GM12878 (cell line): Measurements from ENCODE around the gene BTBD9.

Source experiments
- CREB1 ChIP-seq: IDR thresholded peaks from 2 replicates; pipeline ENCODE4 v1.6.1; 2012; ENCODE audit warnings: low read depth, mild to moderate bottlenecking, inconsistent platforms
- CTCF ChIP-seq, 3 experiments: IDR thresholded peaks in 2 of 3; conservative IDR thresholded peaks in 1 of 3; 2 replicates each; pipeline ENCODE4 v1.5.1; 2011; ENCODE audit warnings: low read depth in 3 of 3, low read length in 3 of 3, mild to moderate bottlenecking in 3 of 3, control low read depth in 2 of 3, moderate library complexity in 2 of 3, inconsistent platforms in 1 of 3, mixed read lengths in 1 of 3; ENCODE audit not compliant: control insufficient read depth in 2 of 3, insufficient read depth in 1 of 3; ENCODE audit errors: extremely low read depth in 1 of 3
- MEF2A ChIP-seq: IDR thresholded peaks from 2 replicates; pipeline ENCODE4 v1.6.1; 2011; ENCODE audit warnings: low read depth, mild to moderate bottlenecking, low read length, moderate library complexity; ENCODE audit not compliant: insufficient read depth
- MXI1 ChIP-seq: fragments of 150-350 bp; IDR thresholded peaks from 2 replicates; pipeline ENCODE4 v1.6.1; 2011; ENCODE audit warnings: low read depth, mild to moderate bottlenecking, inconsistent platforms, low read length, improper control_type of control experiment
- POLR2A ChIP-seq: IDR thresholded peaks from 2 replicates; pipeline ENCODE4 v1.6.1; 2011; ENCODE audit warnings: low read depth, mild to moderate bottlenecking, low read length
- POLR2AphosphoS5 ChIP-seq: IDR thresholded peaks from 2 replicates; pipeline ENCODE4 v1.6.1; 2011; ENCODE audit warnings: mild to moderate bottlenecking, low read length, inconsistent platforms
- RAD21 ChIP-seq: IDR thresholded peaks from 2 replicates; pipeline ENCODE4 v1.6.1; 2011; ENCODE audit warnings: mild to moderate bottlenecking, low read depth, low read length, moderate library complexity; ENCODE audit not compliant: insufficient read depth
- TF ChIP-seq, protein P1 (sequence below): IDR thresholded peaks from 2 replicates; pipeline ENCODE4 v1.6.1; 2012; ENCODE audit warnings: low read depth, low read length, improper control_type of control experiment

DNA sequence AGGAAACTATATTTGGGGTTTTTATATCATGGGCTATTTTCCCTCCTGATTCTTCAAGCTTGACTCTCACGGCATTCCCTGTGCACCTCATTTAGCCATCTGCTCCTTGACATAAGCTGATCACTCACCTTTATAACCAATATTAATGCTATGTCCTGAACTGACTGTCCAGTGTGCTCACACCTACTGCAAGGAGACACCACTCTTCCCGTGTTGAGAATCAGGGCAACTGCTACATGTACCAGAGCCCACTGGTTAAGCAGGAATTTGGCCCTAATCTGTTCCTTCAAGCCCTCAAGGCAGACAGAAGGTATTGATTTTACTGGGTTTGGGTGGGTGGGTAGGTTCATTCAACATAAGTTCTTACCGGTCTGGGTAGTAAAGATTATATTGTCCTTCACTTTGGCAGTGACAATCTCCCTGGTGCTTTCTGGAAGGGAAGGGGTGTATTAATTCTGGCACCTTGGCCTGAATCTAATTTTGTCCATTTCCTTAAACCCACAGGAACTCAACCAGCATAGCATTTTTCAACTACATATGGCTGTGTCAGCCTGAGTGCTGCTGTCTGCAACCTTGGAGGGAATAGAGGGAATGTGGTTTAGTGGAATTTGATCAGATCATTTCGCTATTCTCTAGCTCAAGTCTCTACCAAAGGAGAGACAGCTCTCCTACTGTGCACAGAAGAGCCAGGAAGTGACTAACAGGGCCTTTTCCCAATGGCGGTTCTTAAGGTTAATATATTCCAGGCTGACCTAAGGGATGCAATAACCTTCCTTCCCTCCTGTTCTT is 293.2 kb downstream of the BTBD9 start:
- TF ChIP-seq CREB1 (no peak), CTCF (IDR thresholded peaks at IDR 0.05 in 2 of 3, conservative IDR thresholded peaks at IDR 0.05 in 1 of 3; ENCODE audit: control insufficient read depth in 2 of 3, extremely low read depth in 1 of 3, insufficient read depth in 1 of 3, low read depth in 3 of 3, low read length in 3 of 3) (no peak), RAD21 (no peak), MXI1 (no peak), POLR2A (no peak), POLR2AphosphoS5 (no peak), MEF2A (no peak)
- TF ChIP-seq, protein P1, sequence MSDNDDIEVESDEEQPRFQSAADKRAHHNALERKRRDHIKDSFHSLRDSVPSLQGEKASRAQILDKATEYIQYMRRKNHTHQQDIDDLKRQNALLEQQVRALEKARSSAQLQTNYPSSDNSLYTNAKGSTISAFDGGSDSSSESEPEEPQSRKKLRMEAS: no peak
